Limb (tissue), 2 donors: ENCODE measurements around the gene ZNF335.
A peak's percentile ranks its signal among the peaks of the same experiment; 100 is the strongest.
"Not testable (repeated sequence)": the region's sequence is repeated elsewhere in the genome, so short reads cannot be mapped to it uniquely, and the experiment has no call there.

Experiments used
- DNase-seq, 2 donors: peaks; one replicate each; pipeline ENCODE4 v3.0.0-alpha.2; 2016; ENCODE audit errors: extremely low spot score in 2 of 2

The ZNF335 gene

DNA sequence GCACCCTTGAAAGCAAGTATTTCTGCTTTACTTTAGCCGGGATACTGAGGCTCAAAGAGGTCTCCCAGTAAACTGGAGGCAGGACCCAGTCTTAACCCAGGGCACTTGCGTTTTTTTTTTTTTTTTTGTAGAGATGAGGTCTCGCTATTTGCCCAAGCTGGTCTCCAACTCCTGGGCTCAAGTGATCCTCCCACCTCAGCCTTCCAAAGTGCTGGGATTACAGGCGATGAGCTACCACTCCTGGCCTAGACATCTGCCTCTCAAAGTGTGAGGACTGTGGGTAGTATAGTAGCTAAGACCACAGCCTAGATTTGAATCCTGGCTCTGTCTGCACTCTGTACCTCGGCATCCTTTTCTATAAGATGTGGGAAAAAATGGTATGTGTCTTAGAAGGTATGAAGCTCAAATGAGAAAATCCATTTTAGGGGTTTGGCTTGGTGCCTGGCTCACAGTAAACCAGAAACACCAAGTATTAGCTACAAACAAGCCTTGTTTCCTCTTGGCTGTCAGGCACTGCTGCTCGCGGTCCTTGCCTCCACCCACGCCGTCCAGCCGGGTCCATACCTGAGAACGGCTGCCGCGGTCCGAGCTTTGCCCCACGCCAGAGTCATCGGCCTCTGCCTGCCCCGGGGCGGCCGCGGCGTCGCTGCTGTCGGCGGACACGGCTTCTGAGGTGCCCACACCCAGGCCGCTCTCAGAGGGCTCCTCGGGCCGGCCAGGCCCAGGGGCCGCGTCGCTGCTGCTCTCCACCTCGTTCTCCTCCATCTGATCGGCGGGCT is 1.2 kb downstream of the ZNF335 start:
- no peak for DNase-seq

GRCh38 chr20:45969712-45970634 is 2.0 kb downstream of the ZNF335 start:
- no peak for DNase-seq

- no peak for DNase-seq
These were observed 2.9 kb downstream of the ZNF335 start for GRCh38 chr20:45968801-45969711.

GRCh38 chr20:45968081-45968671 is 3.8 kb downstream of the ZNF335 start:
- DNase-seq, result no peak

DNA sequence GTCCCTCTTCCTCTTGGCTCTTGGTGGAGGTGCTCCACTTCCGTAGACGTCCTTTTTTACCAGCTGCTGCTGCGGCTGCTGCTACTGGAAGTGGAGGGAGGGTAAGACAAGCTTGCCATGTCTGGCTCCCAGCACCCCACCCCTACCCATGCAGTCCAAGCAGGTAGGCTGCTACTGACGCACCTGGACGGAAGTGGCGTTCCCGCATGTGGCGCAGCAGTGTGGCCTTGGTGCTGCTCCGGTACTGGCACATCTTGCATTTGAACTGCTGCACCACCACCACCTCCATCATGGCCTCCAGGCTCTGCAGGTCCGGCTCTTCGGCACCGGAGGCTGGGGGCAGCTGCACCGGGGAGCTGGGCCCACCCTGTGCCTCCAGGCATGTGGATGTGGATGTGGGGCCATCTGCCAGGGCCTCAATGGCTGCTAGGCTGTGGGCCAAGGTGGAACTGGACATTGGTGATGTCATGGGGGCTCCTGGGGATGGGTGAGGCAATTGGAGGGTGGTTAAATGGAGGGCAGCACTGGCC is 4.4 kb downstream of the ZNF335 start:
- no peak for DNase-seq

GRCh38 chr20:45965169-45966002 is 6.6 kb downstream of the ZNF335 start:
- DNase-seq, result no peak

DNA sequence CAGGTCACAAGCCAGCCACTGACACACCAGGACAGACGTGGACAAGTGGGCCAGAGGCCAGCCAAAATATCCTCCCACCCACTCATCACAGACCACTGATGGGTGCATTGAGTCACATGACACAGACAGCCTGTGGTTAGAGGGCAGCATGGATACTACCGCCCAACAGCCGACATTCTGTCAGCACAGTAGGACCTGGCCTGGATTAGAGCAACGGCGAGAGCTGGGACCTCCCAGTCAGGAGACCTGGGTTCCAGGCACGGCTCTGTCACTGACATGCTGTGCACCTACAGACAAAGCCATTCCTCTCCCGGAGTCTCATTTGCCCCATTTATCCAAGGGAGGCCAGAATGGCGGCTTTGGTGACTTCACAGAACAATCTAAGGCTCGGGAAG is 8.0 kb downstream of the ZNF335 start:
- DNase-seq, result no peak

DNA sequence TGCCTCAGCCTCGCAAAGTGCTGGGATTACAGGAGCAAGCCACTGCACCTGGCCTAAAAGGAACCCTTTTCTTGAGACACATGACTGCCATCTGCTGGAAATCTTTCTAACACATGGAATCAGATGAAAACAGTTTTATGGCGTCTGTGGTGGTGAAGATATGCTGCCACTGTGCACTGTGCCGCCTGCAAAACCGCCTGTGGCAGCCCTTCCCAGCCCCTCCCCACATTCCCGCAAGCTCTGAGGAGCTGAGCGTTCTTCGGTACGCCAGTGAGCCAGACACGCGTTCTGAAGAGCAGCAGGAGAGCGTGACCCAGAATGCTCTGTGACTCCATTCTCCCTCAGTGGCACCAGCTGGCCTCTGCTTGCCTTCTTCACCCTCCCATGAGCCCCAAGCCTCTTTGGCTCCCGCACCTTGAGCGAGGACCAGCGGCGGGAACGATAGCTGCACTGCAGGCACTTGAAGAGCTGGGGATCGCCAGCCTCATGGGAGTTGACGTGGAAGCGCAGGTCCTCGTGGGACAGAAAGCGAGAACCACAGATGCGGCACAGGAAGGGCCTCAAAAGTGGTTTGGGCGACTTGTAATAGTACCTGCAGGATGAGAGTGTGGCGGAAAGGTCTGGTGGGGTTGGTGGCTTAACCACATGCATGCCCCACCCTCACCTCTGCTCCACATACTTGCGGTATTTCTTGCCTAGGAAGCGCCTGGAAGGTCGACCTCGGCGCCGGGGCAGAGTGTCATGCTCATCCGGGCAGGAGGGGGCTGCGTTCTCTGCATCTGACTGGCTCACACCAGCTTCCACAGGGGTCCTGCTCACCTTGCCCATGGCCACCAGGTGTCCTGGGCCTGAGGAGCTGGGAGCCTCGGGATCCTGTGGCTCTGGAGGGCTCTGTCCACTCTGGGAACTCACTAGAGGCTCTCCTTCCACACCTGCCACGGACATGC is 8.7 kb downstream of the ZNF335 start:
- peak in 1 of 2 donors; percentile 22 for DNase-seq

DNA sequence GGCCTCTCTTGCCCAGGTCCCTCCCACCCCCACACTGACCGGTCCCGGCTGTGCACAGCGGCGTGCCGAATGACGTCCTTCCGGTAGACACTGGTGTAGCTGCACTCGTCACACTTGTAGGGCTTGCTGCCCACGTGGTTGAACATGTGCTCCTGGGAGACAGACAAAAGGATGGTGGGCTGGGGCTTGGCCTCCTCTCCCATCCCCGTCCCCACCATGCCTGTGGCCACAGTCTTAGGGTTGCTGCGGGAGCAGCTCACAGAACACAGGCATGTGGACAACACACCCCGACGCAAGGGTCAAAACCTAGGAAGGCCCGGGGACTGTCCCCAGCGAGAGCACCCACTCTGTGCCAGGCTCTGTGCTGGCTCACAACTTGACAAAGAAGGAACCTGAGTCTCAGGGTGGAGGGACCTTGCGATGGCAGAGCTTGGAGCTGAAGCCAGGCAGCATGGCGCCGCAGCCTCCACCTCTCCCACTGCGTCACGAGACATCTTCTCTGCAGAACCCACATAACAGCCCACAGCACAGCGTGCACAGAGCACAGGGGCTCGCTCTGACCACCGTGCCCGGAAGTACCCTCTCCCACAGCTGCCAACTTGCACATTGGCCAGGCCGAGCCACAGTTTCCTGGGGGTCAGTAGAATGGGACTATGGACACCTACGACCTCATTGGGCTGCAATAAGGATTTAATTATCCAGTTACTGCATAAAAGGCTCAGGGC is 9.8 kb downstream of the ZNF335 start:
- DNase-seq, result peak in 1 of 2 donors; percentile 19

- no peak for DNase-seq
These were observed 11.9 kb downstream of the ZNF335 start for GRCh38 chr20:45959956-45960630.

GRCh38 chr20:45959126-45959525 is 12.9 kb downstream of the ZNF335 start:
- DNase-seq, result no peak

DNA sequence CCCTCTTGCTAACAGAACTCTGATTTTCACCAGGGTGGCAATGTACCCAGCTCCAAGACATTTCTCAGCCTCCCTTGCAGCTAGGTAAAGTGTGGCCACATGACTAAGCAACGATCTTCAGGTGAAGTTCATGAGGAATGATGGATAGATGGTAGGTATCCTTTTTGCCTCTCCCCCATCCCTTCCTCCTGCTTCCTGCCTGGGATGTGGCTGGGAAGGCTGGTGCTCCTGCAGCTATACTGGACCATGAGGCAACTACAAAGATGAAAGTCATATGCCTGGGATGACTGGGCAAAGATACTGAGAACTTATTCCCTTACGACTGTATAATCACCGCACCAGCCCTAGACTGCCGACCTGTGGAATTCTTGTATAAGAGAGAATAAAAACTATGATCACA is 13.4 kb downstream of the ZNF335 start:
- DNase-seq, result no peak

- peak in 1 of 2 donors; percentile 26 for DNase-seq
These were observed 14.7 kb downstream of the ZNF335 start for GRCh38 chr20:45957021-45957941.

GRCh38 chr20:45956326-45956725 is 15.7 kb downstream of the ZNF335 start:
- DNase-seq, result not testable (repeated sequence)

- DNase-seq, result no peak
These were observed 18.3 kb downstream of the ZNF335 start for GRCh38 chr20:45953672-45954071.

DNA sequence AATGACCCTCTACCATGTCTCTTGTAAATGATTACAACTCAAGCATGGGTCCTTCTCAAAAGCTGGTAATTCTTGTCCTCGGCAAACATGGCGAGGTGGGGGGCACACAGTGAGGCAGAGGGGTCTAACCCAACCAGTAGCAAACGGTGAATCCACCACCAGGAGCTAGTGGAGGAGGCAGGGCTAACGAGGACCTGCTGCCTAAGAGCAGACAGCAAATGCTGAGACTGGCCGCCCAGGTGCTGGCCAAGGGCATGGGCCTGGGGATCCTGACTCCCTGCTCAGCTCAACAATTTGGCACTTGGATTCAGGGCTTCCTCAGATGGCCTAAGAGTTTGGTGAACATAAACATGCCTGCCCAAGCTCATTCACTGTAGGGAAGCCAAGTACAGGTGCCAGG is 19.1 kb downstream of the ZNF335 start:
- DNase-seq, result no peak
